Activated CD8-positive, alpha-beta memory T cell treated with anti-CD3 and anti-CD28 coated beads, Interleukin-2, amount 50 U/mL, for 48 hours (primary cell): ENCODE data around the gene RPL21.

Experiments used
- DNase-seq: peaks from one replicate; pipeline ENCODE4 v3.0.0-alpha.2; 2020

The RPL21 gene

DNA sequence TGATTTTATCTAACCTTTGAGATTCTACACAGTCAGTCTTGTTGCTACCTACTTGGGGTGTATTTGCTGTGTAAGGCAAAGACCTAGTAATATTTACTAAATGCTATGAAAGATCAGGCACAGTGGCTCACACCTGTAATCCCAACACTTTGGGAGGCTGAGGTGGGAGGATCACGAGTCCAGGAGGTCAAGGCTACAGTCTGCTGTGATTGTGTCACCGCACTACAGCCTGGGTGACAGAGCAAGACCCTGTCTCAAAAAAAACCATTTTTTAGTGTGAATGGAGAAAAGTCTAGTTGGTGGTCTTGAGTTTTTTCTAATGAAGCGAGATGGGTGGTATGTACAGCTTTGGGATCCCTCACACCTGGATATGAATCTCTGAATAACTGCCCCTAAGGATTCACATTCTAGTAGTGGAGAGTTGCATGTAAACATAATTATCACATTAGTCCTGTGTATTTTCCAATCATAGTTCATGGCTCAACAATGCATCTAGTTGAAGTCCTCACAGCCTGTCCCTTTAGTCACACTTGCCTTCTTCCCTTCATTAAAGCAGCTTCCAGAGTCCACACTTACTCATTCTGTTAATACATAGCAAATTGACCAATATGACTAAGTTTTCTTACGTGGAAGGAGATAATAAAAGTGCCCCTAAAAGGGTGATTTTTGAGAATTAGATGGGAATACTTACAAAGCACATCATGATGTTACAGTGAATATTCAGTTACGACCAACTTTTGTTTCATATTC, 7.5 kb downstream of the RPL21 start:
- DNase-seq = no peak

DNA sequence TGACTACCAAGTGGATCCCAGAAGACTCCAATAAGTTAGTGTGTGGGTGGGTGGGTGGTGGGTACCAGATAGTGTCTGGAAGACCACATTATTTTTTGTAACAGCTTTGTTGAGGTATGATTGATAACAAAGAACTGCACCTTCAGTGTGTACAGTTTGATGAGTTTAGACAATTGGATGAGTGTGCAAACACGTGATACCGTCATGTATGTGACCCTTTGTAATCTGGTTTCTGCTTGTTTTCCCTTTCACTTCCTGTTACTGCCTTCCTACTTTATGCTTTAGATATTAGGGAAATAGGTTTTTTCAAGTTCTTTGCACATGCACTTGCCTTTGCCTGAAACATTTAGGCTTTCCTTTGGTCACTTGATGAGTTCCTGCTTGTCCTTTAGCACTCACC, 8.5 kb downstream of the RPL21 start:
- DNase-seq = no peak

DNA sequence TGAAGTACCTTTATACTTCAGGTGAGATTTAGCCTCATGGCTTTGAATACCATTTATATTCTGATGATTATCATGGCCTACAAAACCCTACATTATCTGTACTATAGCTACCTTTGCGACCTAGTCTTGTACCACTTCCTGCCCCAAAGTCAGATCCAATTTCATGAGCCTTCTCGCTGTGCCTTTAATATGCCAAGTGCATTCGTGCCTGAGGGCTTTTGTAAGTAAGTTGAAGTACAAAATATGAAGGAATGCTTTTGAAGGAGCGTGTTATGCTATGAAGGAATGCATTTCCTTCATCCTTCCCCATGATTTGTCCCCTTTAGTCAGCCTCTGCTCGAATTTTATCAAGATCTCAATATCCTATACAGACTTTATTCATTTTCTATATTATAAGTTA, 10.0 kb downstream of the RPL21 start:
- no peak for DNase-seq

DNA sequence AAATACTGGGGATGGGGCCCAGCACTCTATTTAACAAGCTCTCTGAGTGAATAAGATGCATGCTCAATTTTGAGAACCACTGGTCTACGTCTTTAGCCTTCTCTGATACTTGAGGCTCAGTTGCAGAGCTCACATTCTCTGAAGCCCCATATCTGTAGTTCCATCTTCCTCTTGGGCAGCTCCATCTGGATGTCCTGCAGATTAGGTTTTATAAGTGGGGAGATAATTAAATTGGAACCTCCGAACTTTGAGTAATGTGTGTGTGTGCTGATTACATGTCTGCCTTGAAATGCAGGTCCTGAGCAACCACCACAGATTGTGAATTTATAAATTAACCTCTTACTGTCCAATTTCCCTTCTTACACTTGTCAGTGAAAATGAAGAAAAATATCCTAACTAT, 12.1 kb downstream of the RPL21 start:
- no peak for DNase-seq

DNA sequence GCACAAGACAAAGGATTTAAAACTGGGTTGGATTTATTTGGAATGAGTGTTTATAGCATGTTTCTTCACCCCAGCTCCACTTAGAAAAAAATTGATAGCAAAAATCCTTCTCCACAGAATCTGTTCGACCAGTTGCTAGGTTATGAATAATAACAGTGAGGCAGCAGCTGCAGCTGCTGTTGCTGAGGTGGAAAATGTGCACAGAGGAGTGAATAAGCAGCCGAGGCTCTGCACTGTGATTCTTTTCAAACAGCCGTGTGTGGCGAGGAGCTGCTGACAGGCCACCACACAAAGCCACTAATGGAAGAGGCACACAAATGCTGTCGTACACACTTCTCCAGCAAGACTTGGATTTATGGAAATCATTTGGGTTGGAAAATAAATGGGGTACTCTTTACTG, 12.8 kb downstream of the RPL21 start:
- DNase-seq = no peak

DNA sequence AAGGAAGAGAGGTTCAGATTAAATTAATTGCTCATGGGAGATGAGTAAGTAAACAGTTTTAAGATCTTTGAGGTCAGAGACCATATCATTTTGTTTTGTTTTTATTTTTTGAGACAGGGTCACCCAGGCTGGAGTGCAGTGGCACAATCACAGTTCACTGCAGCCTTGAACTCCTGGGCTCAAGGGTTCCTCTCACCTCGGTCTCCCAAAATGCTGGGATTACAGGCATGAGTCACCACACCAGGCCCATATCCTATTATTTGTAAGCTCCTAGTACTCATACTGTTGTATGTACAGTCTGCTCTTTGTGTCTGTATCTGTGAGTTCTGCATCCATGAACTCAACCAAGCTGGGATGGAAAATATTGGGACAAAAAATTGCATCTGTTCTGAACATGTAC, 13.3 kb downstream of the RPL21 start:
- DNase-seq = no peak

DNA sequence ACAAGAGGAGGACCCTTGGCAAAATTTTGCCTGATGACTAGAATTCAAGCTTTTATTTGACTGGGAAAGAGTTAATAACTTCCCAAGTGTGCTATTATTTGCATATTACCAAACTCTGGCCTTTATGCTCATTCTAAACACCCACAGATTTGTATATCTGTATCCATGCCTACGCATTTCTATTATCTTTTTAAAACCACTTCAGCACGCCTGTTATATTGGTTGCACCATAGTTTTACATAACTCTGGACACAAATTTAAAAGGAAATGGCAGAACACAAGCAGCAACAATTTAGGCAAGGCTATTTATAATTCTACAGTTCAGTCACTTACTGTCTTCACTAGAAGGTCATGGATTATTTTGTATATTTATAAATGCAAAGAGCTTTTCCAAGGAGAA, 15.6 kb downstream of the RPL21 start:
- DNase-seq = no peak

DNA sequence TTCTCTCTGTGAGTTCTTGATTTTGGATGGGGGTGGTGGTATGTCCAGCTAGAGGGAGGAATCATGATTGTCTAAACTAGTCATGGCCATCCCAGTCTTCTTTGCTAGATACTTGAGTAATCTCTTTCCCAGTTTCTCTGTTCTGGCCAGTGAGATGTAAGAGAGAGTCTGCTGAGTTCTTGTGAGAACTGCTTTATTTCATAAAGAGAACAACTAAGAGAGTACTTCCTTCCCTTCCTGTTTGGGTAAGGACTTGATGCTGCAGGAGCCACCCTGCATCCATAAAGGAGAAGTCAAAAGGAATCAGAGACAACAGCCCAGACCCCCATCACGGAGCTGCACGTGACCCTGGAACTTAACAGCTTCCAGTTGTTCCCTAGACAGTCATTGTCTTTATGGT, 16.2 kb downstream of the RPL21 start:
- DNase-seq = no peak

DNA sequence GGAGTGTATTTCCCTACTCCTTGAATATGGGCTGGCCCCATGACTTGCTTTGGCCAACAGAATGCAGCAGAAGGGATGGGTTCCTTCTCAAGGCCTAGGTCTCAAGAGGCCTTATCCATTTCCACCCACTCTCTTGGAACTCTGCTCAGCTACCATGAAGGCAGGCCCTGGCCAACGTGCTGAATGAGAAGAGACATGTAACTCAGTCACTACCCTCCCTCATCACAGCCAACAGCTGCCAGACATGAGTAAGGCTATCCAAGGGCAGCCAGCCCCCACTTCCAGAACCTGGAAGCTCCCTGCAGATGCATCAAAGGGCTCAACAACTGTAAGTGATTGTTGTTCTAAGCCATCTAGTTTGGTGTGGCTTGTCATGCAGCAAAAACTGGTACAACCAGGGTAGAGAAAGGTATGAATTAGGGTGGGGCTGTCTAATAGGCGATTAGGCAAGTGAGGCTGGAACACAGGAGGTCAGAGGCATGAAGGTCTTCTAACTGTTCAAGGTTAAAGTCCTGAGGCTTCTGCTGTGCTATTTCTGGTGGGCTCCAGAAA, 17.8 kb downstream of the RPL21 start:
- no peak for DNase-seq

DNA sequence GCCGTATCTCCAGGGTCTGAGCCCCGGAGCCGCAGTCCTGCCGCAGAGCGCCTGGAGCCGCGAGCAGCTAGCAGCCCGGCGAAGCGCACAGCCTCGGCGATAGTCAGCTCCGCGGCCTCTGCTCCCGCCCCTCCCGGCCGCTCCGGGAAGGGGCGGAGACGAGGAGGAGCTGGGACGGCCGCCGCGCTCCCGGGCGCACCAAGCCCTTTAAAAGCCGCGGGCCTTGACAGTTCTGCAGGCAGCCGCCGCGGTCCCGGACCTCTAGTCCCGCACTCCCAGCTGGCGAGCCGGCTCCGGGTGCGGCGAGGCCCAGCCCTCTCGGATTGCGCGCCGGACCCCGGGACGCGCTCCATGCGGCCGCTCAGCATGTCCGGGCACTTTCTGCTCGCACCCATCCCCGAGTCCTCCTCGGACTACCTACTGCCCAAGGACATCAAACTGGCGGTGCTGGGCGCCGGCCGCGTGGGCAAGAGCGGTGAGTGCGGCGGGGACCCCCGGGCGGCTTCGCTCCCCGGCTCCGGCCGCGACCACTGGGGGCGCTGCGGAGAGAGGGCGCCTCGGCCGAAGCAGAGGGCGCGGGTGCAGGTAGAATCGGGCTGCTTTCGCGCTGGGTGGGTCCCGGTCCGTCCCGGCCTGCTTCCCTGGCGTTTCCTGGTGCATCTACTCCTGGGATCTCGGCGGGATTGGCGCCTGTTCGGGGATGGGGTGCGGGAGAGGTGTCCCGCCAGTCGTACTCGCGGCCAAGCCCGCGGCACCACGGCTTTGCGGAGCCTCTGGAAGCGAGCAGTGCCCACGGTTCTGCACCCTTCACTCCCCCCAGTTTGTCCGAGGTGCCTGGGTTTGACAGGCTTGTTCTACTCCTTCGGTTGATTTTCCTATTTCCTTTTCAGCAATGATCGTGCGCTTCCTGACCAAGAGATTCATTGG, 19.5 kb downstream of the RPL21 start, which contains the start of gene RASL11A:
RASL11A (plus strand) TSS at position 237 of the 927 bp plus-strand sequence; CDS start at position 352, 115 bp downstream.
- DNase-seq = peak; percentile 92

DNA sequence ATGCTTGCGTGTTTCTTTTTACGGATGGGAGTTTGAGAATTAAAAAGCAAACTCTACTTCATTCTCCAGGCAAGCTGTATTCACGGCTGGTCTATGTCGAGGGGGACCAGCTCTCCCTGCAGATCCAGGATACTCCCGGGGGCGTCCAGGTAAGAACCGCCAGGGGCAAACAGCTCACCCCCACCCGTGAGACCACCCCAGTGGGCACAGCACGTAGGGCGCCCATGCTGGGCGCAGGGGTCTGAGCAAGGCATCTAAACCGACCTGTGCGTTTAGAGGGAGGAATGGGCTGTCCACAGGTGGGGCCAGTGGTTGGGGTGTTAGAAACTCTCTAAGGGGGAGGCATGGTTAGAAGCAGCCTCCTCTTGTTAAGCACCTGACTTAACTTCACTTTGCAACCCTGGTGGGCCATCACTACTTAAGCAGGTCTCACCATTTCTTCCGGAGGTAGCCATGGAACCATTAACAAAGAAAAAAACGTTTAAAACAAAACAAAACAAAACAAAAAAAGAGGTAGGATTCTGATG, 20.3 kb downstream of the RPL21 start:
- no peak for DNase-seq

DNA sequence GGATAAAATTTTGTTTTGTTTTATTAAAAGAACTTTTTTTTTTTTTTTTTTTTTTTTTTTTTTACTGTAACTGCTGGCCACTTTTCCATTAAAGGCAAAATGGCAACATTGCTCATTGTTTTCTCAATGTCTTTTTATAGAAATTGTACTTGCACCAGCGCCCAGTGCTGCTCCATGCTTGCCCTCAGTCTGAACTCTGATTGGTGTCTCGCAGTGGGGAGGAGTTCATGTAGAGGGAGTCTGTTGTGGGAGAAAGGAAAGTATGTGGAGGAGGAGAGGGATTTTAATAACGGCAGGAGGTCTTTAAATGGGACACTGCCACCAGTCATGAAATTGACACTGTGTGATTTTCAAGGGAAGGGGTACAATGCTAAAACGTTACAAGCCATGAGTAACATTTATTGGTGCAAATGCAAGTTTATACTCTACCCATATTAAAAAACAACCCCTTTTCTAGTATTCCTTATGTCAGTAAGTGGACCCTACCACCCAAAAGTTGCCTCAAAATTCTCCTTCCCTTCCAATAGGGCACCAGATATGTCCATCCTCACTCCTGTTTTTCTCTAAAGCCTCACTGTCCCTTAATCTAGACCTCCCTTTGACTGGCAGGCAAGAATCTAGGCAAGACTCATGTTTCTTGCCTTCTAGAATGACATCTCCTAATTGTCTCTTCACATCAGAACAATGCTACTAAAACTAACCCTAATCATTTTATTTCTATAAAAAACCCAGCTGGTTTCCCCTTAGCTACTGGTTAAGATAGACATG, 22.5 kb downstream of the RPL21 start:
- DNase-seq = no peak

DNA sequence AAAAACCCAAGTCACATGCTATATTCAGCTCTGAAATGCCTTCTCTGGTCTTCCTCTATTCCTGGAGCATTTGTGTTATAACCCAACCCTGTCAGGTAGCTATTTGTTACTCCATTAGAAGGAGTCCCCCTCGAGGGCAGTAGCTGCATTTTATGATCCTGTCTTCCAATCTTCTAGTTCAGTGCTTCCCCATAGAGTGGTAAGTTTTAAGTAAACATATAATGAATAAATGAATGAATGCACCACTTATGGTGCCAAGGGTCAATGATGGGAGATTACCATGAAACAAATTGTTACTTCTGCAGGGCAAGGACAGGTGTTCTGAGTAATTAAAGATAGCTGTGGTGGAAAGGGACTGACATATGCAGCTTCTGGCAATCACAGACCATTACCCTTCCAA, 23.3 kb downstream of the RPL21 start:
- DNase-seq = no peak

DNA sequence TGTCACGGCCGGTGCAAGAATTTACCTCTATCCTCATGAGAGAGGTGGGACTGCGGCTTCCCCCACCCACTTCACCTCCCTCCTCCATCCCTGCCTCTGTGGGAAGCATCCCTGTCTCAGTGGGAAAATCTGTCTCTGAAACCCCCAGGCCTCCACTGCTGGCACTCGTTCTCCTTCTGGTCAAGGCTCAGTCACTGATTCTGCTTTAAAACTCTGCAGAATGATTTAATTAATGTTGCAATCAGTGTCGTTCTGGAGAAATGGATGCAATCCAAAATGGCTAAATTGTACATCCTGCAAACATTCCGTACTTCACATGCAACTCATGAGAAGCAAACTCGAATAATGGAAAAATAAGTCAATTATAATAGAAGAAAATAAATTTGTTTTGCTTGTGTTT, 24.8 kb downstream of the RPL21 start:
- DNase-seq = no peak

DNA sequence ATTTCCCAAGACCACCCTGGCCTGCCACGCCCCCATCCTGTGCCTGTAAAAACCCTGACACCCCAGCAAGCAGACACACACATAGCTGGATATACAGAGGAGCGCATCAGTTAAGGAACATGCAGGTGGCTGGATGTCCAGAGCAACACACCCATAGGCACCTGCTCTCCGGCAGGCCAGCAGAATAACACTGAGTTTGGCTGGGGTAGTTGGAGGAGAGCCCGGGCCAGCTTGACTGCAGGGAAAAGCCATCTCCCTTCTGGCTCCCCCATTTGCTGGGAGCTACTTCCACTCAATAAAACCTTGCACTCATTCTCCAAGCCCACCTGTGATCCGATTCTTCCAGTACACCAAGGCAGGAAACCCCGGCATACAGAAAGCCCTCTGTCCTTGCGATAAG, 28.1 kb downstream of the RPL21 start:
- DNase-seq = no peak

DNA sequence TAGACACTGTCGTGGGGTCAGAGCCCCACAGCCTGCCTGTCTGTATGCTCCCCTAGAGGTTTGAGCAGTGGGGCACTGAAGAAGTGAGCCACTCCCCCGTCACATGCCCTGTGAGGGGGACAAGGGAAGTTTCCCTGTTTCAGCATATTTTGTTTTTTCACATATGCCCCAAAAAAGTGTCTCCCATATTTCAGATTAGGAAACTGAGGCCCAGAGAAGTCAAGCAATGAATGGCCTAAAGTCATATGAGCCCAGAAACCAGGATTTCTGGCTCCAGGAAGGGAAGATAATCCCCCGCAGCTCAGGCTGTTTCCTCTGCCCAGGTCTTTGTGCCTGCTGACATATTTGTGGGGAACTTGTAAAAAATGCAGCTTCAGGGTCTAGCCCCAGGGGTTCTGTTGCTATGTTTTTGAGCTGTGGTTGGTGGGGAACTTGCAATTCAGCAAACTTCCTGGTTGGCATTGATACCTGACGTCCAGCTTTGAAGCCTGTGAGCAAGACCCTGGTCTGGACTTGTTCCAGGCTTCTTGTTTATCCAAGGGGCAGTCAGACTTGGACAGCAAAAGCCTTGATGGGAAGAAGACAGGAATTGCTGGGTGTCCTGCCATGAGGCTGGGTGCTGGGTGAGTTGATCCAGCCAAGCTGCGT, 28.8 kb downstream of the RPL21 start:
- DNase-seq = no peak

DNA sequence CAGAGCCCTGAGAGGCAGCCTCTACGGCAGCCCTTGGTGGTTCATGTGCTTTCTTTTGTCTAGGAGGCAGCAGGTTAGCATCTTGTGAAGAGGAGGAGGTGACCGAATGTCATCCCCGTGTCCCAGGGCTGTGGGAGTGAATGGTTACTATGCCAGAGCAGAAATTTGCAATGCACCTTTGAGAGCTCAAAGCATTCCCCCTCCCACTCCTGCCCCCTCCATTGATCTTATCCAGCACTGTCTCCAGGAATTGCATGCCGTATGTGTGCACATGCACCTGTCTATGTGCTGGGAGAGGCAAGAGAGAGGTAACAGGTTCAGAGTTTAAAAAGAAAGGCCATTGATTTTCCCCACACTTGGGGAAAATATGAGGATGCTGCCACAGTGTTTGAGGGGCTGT, 29.5 kb downstream of the RPL21 start:
- DNase-seq = no peak

DNA sequence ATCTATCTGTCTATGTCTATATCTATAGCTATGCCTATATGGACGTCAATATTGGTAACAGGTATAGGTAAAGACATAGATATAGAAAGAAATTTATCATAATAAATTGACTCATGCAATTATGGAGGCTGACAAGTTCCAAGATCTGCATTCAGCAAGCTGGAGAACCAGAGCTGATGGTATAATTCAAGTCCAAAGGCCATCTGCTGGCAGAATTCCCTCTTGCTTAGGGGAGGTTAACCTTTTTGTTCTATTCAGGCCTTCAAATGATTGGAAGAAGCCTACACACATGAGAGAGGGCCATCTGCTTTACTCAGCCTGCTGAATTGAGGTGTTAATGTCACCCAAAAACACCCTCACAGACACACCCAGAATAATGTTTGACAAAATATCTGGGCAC, 30.1 kb downstream of the RPL21 start:
- DNase-seq = no peak

DNA sequence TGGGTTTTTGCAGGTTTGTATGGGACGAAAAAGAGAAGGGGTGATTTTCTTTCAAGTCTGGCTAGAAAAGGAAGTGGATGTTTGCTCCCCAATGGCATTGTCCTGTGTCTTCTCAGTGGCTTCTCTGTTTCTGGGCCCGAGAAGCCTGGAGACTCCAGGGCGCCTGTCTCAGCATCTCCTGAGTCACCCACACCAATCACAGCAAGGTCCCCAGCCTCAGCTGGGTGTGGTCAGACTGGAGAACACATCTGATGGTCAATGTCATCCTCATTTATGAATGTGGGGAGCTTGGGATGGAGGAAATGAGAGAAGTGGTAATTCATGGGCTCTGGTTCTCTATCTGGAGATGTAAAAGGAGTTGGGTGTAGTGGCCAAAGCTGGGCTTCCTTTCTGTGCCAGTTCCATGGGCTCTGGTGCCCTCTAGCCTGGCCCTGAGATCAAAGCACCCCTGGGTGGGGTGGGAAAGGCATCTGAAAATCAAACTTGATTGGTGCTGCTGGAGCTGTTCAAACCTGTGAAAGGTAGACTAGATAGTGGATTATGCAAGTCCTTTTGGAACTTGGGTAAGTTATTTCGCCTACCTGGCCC, 32.6 kb downstream of the RPL21 start:
- no peak for DNase-seq

DNA sequence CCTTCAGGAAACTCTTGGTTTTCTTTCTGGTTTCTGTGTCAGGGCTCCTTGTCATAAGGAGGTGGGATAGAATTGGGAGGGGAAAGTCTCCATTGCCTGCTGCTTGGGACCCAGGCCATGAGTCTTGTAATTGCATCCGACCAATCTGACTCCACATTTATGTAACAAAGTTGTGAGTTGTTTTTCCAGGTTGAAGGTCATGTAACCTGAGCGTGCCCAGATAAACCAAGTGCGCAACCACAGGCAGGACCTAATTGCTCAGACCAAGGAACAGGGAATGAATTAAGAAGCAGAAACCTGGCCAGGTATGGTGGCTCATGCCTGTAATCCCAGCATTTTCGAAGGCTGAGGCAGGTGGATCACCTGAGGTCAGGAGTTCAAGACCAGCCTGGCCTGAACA, 37.0 kb downstream of the RPL21 start:
- no peak for DNase-seq

DNA sequence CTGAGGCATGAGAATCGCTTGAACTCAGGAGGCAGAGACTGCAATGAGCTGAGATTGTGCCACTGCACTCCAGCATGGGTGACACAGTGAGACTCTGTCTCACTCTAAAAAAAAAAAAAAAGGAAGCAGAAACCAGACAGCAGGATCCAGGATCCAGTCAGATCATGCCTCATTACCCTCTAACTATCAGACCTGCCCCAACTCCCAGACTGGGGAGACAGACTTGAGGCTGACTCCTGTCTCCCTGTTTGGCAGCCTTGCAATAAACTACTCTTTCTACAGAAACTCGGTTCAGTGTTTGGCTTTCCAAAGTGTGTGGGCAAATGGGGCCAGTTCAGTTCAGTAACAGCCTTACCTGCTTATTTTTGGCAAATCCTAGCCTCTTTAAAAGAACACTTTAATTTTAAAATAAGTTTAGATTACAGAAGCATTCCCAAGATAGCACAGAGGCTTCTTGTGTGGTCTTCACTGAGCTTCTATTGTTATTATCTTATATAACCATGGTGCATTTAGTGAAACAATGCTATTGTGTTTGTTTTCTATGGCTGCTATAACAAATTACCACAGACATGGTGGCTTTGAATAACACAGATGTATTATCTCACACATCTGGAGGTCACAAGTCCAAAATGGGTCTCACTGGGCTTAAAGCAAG, 37.8 kb downstream of the RPL21 start:
- DNase-seq = peak; percentile 13
